HG02852 (cell line): ENCODE measurements around the gene HACD3.
"Not testable (repeated sequence)": the region's sequence is repeated elsewhere in the genome, so short reads cannot be mapped to it uniquely, and the experiment has no call there.

Experiments
- ATAC-seq: cut with Tn5 transposase; IDR thresholded peaks from one replicate; pipeline ENCODE4 v1.9.1; 2021; ENCODE audit warnings: mild to moderate bottlenecking, moderate library complexity; ENCODE audit not compliant: unreplicated experiment

Gene HACD3

GRCh38 chr15:65547841-65548240, 17.6 kb downstream of the HACD3 start:
- no peak for ATAC-seq

- ATAC-seq = not testable (repeated sequence)
Observed at GRCh38 chr15:65549288-65549687, 19.0 kb downstream of the HACD3 start.

- ATAC-seq = no peak
Observed at GRCh38 chr15:65550681-65551098, 20.4 kb downstream of the HACD3 start.

GRCh38 chr15:65551183-65551582, 20.9 kb downstream of the HACD3 start:
- no peak for ATAC-seq

- ATAC-seq = not testable (repeated sequence)
Observed at GRCh38 chr15:65552851-65553250, 22.6 kb downstream of the HACD3 start.

- ATAC-seq = no peak
Observed at GRCh38 chr15:65553691-65554090, 23.4 kb downstream of the HACD3 start.

- ATAC-seq = no peak
Observed at GRCh38 chr15:65556622-65557021, 26.4 kb downstream of the HACD3 start.

- no peak for ATAC-seq
Observed at GRCh38 chr15:65558336-65558735, 28.1 kb downstream of the HACD3 start.

- ATAC-seq = no peak
Observed at GRCh38 chr15:65558997-65559760, 28.9 kb downstream of the HACD3 start.

- ATAC-seq = no peak
Observed at GRCh38 chr15:65559941-65560340, 29.7 kb downstream of the HACD3 start.

GRCh38 chr15:65561934-65562333, 31.7 kb downstream of the HACD3 start:
- ATAC-seq = no peak

- no peak for ATAC-seq
Observed at GRCh38 chr15:65569728-65570127, 39.5 kb downstream of the HACD3 start.

GRCh38 chr15:65571971-65572370, 41.7 kb downstream of the HACD3 start:
- no peak for ATAC-seq

- no peak for ATAC-seq
Observed at GRCh38 chr15:65576664-65577063, 46.4 kb downstream of the HACD3 start.

GRCh38 chr15:65577129-65577996, 47.1 kb downstream of the HACD3 start:
- ATAC-seq = no peak

GRCh38 chr15:65578904-65579728, 48.9 kb downstream of the HACD3 start:
- no peak for ATAC-seq

- no peak for ATAC-seq
Observed at GRCh38 chr15:65579762-65580161, 49.5 kb downstream of the HACD3 start.

GRCh38 chr15:65580287-65580686, 50.0 kb downstream of the HACD3 start:
- no peak for ATAC-seq

GRCh38 chr15:65583701-65584100, 53.4 kb downstream of the HACD3 start:
- no peak for ATAC-seq

GRCh38 chr15:65584241-65584640, 54.0 kb downstream of the HACD3 start:
- no peak for ATAC-seq

GRCh38 chr15:65587094-65587493, 56.8 kb downstream of the HACD3 start:
- no peak for ATAC-seq
